Ecto neural progenitor cell (in vitro differentiated cells): ENCODE results near the gene SPACA1.
"Not testable (repeated sequence)": the region's sequence is repeated elsewhere in the genome, so short reads cannot be mapped to it uniquely, and the experiment has no call there.

Source experiments
- DNase-seq: peaks from one replicate; pipeline ENCODE4 v3.0.0-alpha.2; 2018; ENCODE audit warnings: low spot score

The SPACA1 gene

GRCh38 chr6:88047510-88048150 is at the start of gene SPACA1:
SPACA1 (plus strand) TSS chr6:88047841; CDS start chr6:88047906, 65 bp downstream.
- DNase-seq: no peak

DNA sequence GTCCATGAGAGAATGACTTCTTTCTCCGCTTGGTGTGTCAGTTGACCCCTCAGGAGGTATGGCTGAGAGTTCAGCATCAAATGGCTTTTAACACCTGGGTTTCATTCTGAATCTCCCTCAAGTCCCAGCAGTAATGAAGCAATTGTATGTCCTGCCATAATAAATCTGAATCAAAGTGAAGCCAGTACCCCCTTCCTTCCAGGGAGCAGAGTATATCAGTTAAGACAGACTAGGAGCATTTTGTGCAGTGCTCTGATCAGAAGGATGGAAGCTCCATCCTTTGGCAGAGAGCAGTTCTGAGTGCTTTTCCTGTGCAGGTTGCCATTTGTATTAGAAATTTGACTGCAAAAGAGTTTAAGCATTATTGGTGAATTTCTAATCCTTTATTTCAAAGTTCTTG is 46.9 kb upstream of the SPACA1 start:
- no peak for DNase-seq

DNA sequence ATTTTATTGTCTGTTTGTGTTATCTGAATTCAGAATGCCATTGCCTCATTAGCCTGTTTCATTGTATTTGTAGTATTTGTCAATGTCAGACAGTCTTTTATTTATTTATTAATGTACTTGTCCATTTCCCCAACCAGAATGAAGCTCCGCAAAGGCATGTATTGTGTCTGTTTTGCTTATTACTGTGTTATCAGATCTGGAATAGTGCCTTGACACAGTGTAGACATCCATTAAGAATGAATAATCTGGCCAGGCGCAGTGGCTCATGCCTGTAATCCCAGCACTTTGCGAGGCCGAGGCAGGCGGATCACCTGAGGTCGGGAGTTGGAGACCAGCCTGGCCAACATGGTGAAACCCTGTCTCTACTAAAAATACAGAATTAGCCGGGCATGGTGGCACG is 46.4 kb upstream of the SPACA1 start:
- DNase-seq: not testable (repeated sequence)

DNA sequence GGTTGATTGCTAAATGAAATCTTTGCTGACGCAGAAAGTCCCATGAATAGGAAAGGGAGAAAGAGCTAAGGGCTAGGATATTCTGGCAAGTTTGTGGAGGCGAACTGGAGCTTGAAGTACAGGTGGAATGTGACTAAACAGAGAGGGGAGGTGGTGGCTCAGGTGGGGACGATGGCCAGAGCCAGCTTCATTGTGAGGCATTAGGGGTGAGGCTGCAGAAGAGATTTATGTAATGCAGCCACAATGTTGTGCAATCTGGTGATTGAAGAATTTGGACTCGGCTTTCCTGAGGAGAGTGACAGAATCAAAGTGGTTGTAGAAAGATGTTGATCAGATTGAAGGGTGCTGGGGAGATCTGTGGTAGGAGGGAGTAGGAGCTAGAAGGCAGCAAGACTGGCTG is 42.9 kb upstream of the SPACA1 start:
- no peak for DNase-seq

DNA sequence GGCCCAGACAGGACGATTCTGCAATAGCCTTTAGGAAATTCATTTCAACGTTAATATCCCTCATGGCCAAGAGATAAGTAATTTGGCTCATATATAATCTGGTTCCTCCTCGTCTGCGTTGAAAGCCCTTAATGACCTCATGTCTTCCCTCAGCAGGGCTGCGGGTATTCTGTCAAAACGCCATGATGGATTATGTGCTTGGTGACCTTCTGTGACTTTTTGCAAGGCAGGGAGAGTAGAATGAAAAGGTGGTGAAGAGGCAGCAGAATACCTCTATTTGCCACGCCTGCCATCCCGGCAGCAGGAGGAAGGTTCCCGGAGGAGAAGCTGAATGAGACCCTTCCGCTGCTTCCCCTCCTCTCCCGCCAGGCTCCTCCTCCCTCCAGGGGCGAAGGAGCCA is 41.1 kb upstream of the SPACA1 start:
- DNase-seq: no peak

DNA sequence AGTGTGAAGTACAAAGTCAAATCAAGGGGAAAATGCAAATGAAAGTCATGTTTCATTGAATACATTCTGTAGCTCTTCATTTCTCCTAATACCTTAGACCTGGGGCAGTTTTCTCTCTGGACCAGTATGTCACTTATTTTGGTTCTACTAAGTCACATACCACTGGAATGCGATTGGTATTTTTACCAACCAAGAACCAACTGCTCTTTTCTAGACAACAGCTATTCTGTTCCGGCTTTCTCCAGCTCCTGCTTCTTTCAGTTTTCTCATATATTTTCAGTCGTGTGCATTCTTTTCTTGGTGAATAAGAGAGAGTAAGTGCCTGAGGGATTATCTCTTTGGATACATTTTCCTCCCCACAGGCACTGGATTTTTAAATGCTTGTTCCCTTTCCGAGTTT is 39.2 kb upstream of the SPACA1 start:
- DNase-seq: no peak

GRCh38 chr6:88008831-88009231 is 38.8 kb upstream of the SPACA1 start:
- no peak for DNase-seq

GRCh38 chr6:88013015-88013414 is 34.6 kb upstream of the SPACA1 start:
- no peak for DNase-seq

GRCh38 chr6:88013554-88013953 is 34.1 kb upstream of the SPACA1 start:
- DNase-seq: no peak

DNA sequence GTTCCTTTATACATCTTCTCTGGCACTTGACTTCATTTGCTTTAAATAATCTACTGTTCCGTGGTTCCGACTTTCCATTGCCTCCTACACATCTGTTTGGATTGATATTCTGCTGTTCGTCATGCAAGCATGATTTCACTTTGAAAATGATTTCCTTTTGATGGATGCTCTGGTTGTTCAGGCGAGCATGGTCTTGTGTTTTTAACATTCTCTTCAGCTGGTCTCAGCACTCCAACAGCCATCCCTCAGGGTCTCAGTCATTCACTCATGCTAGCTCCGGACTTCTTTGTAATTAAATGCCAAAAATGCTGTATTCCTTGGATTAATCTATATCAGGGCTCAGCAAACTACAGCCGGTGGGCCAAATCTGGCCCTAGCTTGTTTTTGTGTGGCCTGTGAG is 27.2 kb upstream of the SPACA1 start:
- DNase-seq: no peak

GRCh38 chr6:88024696-88025095 is 22.9 kb upstream of the SPACA1 start:
- no peak for DNase-seq

GRCh38 chr6:88031550-88031949 is 16.1 kb upstream of the SPACA1 start:
- no peak for DNase-seq

DNA sequence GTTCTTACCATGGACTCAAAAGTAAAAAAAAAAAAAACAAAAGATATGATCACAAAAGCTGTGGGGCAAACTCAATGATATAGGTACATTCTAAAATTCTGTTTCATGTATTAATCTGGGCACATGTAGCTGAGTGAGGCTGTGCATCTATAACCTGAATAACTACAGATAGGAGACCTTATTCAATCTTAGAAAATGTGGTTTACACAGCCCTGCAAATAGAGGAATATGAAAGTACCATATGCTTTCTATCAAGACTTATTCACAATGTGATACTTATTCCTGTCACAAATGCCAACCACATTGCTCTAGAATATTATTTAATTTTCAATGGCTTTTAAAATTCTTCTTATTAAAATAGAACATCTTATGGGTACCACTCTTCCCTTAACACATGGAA is 3.1 kb upstream of the SPACA1 start:
- no peak for DNase-seq

DNA sequence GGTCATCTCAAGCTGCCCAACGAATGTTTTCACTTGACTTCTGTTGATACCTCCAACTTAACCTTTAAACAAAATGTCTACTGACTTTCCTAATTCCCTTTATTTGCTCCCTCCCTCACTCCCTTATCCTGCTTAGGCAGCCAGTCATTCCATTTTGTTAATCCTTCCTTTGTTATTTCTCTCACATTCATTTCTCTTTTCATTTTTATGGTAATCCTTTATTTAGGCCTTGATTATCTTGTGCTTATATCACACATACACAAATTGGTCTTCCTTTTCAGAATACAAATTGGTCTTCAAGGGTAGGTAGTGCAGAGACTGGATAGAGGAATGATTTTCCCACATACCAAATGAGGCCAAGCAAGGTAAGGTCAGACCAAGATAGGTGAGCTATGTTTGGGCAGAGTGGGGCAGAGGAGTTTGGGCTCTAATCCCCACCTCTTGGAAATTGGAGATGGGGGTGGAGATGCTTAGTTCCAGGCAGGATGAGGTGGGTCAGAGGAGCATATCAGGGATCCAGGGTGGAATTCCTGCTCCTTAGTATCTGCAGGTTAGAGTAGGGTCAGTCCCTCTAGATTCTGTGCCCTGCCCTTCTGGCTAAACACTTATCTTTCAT is 2.0 kb upstream of the SPACA1 start:
- no peak for DNase-seq

DNA sequence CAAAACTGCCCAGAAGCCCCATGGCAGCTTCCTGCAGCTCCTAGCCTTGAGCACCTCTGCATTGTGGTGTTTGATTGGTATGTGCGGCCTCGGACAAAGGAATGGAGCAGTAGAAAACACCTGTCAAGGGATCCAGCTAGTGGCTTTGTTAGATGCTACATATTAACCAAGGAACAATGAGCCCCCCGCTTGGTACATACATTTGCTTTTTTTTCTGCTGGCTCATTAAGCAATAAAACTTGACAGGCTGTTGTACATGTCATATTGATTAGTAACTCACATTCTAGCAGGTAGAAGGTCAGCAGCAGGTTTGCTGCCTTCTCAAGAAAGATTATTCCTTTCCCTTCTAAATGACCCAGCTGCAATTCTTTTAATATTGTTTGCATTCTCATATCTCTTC is 937 bp downstream of the SPACA1 start:
- DNase-seq: no peak

- no peak for DNase-seq
These were observed 2.6 kb downstream of the SPACA1 start for GRCh38 chr6:88050140-88050818.

DNA sequence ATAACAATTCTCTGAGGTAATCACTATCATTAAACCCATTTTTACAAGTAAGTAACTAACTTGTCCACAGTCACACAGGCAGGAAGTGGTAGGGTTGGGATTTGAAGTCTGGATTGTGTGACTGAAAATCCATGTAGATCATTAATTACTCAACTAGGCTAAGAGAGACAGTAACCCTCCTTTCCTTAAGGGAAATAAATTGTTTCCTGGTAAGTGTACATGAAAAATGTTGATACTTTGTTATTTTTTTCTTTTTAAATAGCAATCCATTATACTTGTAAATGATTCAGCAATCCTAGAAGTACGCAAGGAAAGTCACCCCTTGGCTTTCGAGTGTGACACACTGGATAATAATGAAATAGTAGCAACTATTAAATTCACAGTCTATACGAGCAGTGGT is 11.6 kb downstream of the SPACA1 start:
- DNase-seq: no peak

GRCh38 chr6:88062376-88062775 is 14.7 kb downstream of the SPACA1 start:
- DNase-seq: no peak

DNA sequence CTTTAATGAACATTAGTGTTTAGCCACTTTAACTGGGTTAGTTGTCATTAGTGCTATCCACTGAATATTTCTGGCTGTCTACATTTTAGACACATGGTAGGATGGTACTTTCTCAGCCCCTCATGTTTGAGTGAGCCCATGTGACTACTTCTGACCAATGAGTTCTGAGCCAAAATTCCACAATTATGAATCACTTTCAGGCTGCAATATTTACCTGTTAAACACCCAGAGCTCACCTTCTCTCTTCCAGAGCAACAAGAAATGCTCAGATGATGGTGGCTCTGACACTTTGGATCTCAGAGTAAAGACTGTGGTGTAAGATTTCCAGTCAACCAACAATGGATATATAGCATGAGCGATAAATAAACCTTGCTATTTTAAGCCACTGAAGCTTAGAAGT is 24.8 kb downstream of the SPACA1 start:
- DNase-seq: no peak

- no peak for DNase-seq
These were observed 27.1 kb downstream of the SPACA1 start for GRCh38 chr6:88074791-88075190.

DNA sequence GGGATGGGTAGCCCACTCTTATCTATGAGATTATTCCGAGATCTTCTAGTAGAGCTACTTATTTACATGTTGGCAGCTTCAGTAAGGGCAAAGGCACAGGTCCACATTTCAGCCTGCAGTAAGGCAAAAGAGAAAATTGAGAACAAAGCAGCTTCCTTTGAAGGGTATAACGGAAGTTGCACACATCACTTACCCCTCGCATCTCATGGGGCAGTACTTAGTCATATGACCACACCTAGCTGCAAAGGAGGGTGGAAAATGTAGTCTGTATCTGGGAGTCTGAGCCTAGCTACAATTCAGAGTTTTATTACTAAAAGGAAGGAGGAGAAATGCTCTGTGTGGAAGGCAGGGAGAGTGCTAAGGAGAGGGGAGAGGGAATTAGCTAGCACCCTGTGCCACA is 29.7 kb downstream of the SPACA1 start:
- no peak for DNase-seq

- no peak for DNase-seq
These were observed 39.2 kb downstream of the SPACA1 start for GRCh38 chr6:88086792-88087191.

DNA sequence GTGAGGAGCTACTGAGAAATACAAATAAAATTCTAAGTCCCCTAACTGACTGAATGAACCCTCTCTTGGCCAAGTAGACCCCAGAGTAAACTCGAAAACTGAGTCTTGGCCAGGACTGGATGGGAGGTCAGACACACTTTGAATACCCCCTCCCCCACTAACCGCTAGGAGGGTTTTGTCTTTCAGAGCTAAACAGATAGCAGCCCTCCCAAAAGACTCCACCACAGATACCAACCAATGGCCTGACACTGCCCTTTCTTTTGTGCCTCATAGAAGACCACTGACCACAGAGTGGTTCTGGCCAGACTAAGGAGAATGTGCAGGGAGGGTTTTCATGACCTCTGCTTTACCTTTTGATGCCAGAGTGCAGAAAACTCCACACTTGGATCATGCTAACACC is 42.1 kb downstream of the SPACA1 start:
- DNase-seq: no peak
